HL-60 (cell line): Measurements from ENCODE around the gene SLC22A31.

Experiments
- GABPA ChIP-seq: IDR thresholded peaks from 2 replicates; pipeline ENCODE4 v1.6.1; 2012; ENCODE audit warnings: low read depth
- TF ChIP-seq, protein P1 (sequence below): IDR thresholded peaks from one replicate; pipeline ENCODE4 v1.5.1; 2011; ENCODE audit warnings: low read length, control low read depth, inconsistent platforms; ENCODE audit not compliant: insufficient read depth

DNA sequence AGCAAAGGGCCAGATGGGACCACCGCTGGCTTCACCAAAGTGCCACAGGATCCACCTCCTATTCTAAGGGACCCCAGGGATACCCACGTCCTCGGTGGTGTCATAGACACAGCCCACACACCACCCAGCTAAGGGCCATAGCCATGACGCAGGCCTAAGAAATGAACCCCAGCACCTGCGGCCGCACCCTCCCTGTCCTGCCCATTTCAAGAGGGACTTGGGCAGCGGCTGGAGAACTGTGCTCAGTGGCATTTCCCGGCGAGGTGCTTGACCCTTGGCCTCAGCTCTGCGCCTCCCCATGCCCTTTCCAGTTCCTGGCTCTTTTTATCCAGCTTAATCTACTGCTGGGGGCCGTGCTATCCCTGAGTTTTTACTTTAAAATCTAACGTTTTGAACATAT is 44.4 kb upstream of the SLC22A31 start:
- TF ChIP-seq, protein P1, sequence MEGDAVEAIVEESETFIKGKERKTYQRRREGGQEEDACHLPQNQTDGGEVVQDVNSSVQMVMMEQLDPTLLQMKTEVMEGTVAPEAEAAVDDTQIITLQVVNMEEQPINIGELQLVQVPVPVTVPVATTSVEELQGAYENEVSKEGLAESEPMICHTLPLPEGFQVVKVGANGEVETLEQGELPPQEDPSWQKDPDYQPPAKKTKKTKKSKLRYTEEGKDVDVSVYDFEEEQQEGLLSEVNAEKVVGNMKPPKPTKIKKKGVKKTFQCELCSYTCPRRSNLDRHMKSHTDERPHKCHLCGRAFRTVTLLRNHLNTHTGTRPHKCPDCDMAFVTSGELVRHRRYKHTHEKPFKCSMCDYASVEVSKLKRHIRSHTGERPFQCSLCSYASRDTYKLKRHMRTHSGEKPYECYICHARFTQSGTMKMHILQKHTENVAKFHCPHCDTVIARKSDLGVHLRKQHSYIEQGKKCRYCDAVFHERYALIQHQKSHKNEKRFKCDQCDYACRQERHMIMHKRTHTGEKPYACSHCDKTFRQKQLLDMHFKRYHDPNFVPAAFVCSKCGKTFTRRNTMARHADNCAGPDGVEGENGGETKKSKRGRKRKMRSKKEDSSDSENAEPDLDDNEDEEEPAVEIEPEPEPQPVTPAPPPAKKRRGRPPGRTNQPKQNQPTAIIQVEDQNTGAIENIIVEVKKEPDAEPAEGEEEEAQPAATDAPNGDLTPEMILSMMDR: no peak
- no peak for TF ChIP-seq GABPA
